Loucy (cell line): ENCODE measurements around the gene PLIN5.

ENCODE experiments used
- EZH2phosphoT487 ChIP-seq: fragments of 200-600 bp; IDR thresholded peaks from 2 replicates; pipeline ENCODE4 v1.6.1; 2018; ENCODE audit warnings: antibody characterized with exemption, mild to moderate bottlenecking, moderate library complexity, borderline replicate concordance
- TF ChIP-seq, protein P1 (sequence below): fragments of 200-600 bp; sonication (generic); conservative IDR thresholded peaks from 2 replicates; pipeline ENCODE4 v1.5.1; 2014; ENCODE audit warnings: mild to moderate bottlenecking, antibody characterized with exemption, low read length

DNA sequence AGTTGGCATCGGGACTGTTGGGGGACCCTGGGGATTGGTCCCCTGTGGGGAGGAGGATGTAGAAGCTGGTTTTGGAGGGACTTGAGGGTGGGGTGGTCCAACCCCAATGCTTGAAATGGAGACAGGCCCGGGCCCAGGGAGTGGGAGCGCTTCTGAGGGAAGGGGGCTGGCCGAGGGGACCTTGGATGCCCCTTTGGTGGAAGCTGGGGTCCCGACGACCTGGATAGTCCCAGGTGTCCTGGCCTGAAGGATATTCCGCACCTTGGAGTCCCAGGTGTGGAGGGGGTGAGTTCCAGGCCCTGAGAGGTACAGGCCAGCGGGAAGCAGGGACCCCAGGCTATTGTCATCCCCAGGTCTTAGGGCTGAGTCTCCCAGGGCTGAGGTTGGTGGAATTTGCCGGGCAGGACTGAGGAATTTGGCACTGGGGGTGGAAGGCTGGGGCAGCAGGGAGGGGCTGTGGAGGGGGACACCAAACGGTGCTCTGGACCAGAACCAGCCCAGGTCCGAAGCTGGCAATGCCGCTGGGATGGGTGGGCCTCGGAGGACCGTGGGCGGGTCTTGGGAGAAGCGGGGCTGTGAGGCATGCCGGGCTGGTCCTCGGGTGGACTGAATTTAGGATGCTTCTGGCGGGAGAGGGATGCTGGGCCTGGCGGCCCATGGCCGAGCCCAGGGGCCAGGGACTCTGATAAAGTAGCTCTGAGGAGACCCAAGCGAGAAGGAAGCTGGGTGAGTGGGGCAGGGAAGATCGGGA is 61.1 kb downstream of the PLIN5 start:
- TF ChIP-seq, protein P1, sequence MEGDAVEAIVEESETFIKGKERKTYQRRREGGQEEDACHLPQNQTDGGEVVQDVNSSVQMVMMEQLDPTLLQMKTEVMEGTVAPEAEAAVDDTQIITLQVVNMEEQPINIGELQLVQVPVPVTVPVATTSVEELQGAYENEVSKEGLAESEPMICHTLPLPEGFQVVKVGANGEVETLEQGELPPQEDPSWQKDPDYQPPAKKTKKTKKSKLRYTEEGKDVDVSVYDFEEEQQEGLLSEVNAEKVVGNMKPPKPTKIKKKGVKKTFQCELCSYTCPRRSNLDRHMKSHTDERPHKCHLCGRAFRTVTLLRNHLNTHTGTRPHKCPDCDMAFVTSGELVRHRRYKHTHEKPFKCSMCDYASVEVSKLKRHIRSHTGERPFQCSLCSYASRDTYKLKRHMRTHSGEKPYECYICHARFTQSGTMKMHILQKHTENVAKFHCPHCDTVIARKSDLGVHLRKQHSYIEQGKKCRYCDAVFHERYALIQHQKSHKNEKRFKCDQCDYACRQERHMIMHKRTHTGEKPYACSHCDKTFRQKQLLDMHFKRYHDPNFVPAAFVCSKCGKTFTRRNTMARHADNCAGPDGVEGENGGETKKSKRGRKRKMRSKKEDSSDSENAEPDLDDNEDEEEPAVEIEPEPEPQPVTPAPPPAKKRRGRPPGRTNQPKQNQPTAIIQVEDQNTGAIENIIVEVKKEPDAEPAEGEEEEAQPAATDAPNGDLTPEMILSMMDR = no peak
- no peak for TF ChIP-seq EZH2phosphoT487
